Astrocyte of the hippocampus (primary cell): ENCODE measurements around the gene FAAP20.
"Not testable (repeated sequence)": the region's sequence is repeated elsewhere in the genome, so short reads cannot be mapped to it uniquely, and the experiment has no call there.

Experiments
- DNase-seq: peaks from one replicate; pipeline ENCODE4 v3.0.0; 2011; ENCODE audit warnings: low read depth, low spot score

Gene FAAP20

DNA sequence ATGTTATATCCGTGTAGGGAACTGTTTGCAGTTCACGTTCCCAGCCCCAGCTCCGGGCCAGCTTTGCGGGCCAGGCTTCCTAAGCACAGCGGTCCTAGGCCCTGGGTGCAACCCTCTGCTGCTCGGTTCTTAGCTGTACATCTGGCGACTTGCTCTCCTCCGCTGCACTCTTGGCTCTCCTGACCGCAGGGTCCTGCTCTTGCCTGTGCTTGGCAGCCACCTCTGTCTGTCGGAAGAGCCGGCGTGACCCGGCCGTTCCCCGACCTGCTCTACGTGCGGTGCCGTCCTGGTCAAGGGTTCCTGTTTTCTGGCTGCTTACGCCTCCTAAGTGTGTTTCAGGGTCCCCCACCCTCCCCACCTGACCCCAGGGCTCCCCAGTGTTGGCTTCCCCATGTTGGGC is 36.7 kb downstream of the FAAP20 start:
- DNase-seq: no peak

DNA sequence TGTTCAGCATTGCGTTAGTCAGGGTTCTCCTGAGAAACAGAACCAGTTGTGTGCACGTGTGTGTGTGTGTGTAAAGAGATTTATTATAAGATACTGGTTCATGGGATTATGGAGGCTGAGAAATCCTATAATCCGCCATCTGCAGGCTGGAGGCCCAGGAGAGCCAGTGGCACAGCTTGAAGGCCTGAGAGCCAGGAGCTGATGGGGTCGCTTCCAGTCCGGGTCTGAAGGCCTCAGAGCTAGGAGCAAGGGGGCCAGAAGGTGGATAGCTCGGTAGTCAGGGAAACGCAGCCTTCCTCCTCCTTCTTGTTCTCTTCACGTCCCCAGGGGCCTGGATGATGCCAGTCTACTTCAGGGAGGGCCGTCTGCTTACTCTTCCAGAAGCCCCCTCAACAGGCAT is 37.7 kb downstream of the FAAP20 start:
- no peak for DNase-seq

DNA sequence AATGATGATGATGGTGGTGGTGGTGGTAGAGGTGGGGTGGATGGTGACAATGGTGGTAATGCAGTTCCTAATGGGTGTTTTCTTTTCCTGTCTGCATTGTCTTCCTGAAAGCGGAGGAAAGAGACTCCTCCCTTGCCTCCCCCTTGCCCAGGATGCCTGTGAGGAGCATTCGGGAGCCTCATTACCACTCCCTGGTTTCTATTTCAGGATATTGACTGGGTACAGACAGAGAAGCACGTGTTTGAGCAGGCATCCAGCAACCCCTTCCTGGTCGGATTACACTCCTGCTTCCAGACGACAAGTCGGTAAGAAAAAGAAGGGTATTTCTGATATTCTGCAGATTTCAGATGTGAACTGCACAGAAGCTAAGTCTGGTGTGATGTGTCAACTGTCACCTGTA is 38.8 kb downstream of the FAAP20 start:
- DNase-seq: no peak

DNA sequence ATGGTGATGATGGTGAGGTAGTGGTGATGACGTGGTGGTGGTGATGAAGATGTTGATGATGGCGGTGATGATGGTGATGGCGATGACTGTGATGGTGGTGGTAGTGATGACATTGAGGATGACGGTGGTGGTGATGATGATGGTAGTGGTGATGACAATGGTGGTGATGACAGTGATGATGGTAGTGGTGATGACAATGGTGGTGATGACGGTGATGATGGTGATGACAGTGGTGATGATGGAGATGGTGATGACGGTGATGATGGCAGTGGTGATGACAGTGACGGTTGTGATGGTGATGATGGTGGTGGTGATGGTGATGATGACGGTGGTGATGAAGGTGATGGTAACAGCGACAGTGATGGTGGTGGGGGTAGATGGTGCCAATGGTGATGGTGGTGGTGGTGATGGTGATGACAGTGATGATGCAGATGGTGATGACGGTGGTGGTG is 39.4 kb downstream of the FAAP20 start:
- no peak for DNase-seq

DNA sequence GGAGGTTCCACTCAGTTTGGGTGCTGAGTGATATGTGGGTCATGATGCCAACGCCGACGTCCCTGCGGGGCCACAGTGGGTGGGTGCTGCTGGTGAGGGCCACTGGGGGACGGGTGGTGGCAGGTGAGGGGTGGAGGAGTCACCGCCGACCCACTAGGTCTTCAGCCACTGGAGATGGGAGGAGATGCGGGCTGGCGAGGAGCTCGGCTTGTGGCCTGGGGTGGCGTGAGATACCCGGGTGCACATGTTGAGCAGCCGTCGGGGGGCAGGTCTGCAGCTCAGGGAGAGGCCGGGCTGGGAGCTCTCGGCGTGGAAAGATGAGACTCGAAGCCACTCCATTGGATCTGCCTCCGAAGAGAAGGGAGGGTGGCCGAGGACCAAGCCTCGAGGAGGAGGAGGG is 40.5 kb downstream of the FAAP20 start:
- DNase-seq: no peak

DNA sequence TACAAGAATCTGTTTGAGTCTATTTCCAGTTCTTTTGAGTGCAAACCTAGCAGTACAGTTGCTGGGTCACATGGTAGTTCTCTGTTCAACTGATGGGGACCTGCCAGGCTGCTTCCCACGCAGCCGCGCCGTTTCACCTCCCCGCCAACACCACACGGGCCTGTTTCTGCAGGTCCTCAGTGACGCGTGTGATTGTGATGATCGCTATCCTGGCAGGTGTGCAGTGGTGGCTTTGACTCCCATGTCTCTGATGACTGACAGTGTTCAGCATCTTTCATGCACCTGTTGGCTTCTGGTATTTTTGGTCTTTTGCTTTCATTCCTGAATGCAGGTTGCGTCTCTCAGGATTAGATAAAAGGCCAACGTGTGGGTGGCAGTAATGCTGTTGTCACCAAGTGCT is 41.6 kb downstream of the FAAP20 start:
- no peak for DNase-seq

DNA sequence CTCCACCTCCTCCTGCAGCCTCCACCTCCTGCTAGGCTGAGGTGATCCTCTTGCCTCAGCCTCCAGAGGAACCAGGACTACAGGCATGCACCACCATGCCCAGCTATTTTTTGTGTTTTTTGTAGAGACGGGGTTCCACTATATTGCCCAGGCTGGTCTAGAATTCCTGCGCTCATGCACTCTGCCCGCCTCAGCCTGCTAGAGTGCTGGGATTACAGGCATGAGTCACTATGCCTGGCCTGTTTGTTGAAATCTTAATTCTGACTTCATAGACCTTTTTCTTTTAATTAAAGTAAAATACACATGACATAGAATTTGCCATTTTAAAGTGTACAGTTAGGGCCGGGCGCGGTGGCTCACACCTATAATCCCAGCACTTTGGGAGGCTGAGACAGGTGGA is 42.7 kb downstream of the FAAP20 start:
- no peak for DNase-seq

DNA sequence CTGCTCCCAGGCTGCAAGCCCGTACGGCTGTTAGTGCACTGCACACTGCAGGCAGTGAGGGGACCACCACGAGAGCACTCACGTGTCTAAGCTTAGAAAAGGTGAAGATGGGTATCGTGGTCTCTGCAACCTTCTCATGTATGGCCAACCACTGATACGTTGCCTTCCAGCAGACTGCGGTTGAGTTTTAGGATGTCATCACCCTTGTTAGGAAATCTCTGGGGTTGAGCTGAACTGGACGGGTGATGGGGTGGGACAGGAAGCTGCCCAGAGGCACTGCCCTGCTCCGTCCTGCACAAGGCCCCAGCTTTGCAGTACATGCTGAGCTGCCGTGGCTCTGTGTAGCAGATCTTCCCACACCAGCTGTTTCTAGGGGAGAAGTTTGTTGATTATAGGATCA is 43.3 kb downstream of the FAAP20 start:
- DNase-seq: no peak

DNA sequence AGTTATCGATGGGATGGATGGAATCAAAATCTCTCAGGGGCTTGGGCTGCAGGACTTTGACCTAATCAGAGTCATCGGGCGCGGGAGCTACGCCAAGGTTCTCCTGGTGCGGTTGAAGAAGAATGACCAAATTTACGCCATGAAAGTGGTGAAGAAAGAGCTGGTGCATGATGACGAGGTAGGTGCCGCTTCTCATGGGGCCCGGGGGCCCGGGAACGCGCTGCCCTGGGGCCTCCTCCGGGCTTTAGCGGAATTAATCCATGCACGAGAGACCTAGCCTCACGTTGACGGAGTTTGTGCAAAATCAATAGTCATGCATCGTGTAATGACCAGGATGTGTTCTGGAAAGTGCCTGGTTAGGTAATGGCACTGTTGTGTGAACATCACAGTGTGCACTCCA is 43.8 kb downstream of the FAAP20 start:
- no peak for DNase-seq

DNA sequence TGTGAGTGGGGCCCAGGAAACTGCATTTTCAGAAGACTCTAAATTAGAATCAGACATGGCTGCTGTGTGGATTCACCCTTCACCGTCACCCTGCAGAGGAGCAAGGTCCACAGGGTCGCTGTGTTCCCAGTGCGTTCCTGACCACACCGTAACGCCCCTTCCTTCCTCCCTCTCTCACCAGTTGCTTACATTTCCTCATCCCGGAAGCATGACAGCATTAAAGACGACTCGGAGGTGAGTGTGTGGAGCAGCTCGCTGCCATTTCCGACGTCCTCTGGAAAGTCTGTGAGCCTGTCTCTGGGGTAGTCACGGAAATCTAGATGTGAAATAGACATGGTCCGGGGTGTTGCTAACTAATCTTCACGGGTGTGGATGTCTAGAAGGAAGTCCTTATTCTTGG is 45.9 kb downstream of the FAAP20 start:
- DNase-seq: no peak

DNA sequence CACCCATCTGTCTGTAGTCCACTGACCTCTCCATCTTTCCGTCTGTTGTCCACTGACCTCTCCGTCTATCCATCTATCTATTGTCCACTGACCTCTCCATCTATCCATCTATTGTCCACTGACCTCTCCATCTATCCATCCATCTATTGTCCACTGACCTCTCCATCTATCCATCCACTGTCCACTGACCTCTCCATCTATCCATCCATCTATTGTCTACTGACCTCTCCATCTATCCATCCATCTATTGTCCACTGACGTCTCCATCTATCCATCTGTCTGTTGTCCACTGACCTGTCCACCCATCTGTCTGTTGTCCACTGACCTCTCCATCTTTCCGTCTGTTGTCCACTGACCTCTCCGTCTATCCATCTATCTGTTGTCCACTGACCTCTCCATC is 46.7 kb downstream of the FAAP20 start:
- not testable (repeated sequence) for DNase-seq

DNA sequence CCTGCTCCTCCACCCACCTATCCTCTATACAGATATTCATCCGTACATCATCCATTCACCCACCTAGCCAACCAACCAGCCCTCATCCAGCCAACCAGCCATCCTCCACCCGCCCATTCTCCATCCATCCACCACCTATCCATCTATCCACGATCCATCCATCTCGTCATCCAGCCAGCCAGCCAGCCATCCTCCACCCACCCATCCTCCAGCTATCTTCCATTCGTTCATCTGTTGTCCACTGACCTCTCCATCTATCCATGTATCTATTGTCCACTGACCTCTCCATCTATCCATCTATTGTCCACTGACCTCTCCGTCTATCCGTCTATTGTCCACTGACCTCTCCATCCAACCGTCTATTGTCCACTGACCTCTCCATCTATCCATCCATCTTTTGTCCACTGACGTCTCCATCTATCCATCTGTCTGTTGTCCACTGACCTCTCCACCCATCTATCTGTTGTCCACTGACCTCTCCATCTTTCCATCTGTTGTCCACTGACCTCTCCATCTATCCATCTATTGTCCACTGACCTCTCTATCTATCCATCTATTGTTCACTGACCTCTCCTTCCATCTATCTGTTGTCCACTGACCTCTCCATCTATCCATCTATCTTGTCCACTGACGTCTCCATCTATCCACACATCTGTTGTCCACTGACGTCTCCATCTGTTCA is 47.6 kb downstream of the FAAP20 start:
- DNase-seq: no peak

DNA sequence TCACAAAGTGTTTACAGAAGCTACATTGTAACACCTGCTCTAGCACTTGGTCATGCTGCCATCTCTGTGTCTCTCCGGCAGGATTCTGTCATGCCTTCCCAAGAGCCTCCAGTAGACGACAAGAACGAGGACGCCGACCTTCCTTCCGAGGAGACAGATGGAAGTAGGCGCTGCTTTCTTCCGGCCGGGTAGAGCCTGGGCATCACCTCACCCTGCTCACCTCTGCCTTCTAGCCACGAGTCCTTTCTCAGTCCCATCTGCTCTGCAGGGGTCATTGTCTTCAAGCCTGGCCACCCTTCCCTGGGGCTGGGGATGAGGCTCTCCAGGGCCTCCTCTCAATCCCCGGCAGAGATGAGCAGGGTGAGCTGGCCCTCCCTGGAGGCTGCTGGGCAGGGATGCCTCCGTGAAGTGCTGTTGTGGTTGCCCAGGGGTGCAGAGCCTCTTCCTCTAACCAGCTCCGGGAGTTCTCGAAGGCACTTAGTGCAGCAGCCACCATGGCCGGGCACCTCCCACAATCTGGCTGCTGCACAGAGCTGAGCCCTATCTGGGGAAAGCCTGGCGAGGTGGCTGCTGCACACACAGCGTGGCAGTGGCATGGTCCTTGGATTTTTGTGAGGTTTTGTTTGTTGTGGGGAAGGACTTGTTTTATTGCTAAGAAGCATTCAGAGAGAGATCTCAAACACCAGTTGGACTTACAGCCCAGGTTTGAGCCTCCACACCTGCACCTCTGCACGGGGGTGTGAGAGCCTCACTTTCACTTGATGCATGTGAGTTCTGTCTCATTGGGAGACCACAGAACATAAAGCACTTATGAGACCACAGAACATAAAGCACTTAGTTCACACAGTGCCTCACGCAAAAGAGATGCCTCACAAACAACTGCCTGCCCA is 48.4 kb downstream of the FAAP20 start:
- DNase-seq: no peak

DNA sequence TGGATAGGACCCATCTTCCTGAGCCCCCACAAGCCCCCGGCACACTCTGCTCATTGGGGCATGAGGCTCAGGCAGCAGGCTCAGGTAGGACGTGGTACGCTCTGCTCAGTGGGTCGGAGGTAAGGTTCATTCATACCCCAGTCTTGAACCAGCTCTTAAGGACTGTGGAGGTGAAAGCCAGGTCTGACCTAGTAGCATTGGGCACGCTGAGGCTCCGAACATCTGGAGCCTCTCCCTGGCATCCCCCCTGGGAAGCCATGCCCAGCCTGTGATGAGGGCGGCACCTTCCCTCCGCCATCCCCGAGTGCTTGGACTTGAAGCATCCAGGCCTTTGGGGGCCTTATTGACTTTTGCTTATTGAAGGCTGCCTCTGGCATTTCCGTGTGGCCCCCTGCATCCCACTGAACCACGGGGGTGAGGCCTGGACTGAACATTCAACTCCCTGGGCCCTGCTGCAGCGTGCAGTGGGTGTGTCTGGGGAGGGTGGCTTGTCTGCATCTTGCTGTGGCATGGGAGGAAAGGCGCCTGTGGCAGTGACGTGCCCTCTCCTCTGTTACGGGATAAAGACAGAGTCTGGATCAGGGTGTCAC is 50.0 kb downstream of the FAAP20 start:
- DNase-seq: no peak

DNA sequence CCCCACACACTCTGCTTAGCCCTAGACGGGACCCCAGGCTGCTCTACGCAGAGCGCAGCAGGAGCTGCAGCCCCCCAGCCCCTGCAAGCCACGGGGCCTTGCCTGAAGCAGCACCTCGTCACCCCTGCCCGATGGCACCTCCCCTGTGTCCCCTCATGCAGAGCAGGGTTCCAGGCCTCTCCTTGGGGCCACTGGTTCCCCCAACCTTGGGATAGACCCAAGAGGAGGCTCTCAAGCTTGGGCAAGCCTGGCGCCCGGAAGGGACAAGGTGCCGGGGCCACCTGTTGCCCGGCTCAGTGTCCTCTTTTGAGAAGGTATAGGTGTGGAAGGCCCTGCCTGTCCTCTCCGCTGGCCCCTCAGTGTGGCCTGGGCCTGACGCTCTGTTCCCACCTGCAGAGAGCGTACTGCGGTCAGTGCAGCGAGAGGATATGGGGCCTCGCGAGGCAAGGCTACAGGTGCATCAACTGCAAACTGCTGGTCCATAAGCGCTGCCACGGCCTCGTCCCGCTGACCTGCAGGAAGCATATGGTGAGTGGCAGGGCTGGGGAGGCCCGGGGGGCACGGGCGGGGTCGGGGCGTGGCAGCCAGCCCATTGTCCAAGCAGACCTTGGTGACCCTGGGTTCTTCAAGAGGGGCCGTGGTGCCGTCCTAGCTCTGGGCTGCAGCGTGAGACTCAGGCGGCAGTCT is 50.6 kb downstream of the FAAP20 start:
- no peak for DNase-seq

DNA sequence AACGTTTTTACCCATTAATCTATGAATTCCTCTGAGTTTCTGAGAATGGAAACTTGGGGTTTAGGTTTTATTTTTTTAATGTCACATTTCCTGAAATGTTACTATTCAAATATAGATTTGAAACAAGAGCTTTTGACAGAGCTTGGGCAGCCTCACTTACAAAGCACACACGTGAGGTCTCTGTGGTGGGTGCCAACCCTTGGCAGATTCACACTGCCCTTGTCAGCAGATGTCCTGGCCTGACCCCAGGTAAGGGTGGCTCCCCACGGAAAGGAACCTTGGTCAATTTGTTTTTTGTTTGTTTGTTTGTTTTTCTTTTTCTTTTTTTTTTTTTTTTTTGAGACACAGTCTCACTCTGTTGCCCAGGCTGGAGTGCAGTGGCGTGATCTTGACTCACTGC is 53.5 kb downstream of the FAAP20 start:
- DNase-seq: no peak
